Measurements from ENCODE around the gene TAS2R13. TPM values are rescaled to one million over a fixed set of nuclear protein-coding genes. Genes with fewer than 3 reads are reported as not detected.

Gene TAS2R13
- total RNA-seq, 1 experiment from 2014 or later: 0.63 TPM

DNA sequence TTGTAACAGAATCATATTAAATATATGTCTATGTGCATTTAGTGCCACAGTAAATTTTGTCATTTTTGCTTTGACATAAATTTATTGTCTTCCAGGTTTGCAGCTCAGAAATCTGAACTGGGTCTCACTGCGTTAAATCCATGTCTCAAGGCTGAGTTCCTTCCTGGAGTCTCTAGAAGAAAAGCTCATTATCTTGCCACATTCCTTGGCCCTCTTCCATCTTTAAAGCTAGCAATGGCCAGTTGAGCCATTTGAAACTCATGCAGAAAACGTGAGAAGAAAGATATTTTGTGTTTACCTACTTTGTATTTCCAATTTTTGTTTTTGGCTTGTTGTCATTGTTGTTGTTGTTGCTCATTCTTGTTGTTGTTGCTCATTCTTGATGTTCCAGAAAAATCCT, 36.0 kb downstream of the TAS2R13 start:
- no peak for DNase-seq (ENCODE audit: low read depth)

DNA sequence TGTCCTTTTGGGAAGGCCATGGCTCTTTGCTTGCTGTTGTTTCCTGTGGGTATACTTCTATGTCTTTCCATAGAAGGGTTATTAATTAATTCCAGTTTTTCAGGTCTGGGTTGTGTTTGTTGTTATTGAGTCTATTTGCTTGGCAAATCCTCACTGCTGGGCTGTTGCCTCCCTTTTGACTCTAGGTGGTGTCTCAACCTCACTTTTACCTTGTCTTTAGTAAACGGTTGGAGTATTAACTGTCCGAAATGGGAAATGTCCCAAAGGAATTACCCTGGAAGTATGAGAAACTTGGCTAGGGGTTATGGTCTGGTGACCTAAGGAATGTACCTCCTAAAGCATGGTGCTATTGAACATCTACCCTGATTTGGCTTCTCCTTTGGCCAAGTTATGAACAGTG, 42.0 kb downstream of the TAS2R13 start:
- DNase-seq (ENCODE audit: low read depth): no peak

DNA sequence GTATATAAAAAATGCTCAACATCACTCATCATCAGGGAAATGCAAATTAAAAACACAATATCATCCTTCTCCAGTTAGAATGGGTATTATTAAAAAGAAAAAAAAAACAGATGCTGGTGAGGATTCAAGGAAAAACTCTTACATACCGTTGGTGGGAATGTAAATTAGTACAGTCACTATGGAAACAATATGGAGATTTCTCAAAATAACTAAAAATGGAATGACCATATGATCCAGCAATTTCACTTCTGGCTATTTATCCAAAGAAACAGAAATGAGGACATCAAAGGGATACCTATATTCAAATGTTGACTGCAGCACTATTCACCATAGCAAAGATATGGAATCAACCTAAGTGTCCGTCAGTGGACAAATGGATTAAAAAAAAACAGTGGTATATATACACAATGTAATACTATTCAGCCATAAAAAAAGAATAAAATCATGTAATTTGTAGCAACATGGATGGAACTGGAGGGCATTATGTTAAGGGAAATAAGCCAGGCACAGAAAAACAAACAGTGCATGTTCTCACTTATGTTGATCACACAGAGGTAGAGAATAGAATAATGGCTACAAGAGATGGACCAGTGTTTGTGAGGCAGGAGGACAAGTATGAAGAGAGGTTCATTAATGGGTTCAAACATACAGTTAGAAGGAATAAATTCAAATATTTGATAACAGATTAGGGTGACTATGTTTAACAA, 45.7 kb downstream of the TAS2R13 start:
- no peak for DNase-seq (ENCODE audit: low read depth)

DNA sequence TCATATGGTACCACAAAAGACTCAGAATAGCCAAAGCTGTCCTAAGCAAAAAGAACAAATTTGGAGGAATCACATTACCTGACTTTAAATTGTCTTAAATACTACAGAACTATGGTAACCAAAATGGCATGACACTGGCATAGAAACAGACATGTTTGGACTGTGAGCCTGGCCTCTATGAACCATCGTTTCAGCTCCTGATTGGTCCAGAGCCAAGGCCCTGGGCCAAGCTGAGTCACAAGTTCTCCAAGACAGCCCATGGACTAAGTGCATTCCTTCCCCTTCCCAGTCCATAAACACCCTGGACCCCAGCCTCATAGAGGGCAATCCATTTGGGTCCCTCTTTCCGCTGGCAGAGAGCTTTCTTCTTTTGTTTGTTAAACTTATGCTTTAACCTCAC, 48.0 kb downstream of the TAS2R13 start:
- no peak for DNase-seq (ENCODE audit: low read depth)

Other genes with a start within 250 kb of the TAS2R13 start
- gene STYK1, start 235.5 kb downstream of the TAS2R13 start, total RNA-seq (2014; rRNA removed): 1.7 and 2.1 TPM in 2 replicates
- 137 and 159 TPM in 2 replicates for gene YBX3, start 186.2 kb downstream of the TAS2R13 start, total RNA-seq (2014; rRNA removed)
- 0.32 TPM in 1 of 2 replicates, not detected in the other for gene TAS2R7, start 106.9 kb downstream of the TAS2R13 start, total RNA-seq (2014; rRNA removed)
- not detected in 2 replicates for gene TAS2R8, start 102.3 kb downstream of the TAS2R13 start, total RNA-seq (2014; rRNA removed)
- 0.34 TPM in 1 of 2 replicates, not detected in the other for gene TAS2R9, start 99.4 kb downstream of the TAS2R13 start, total RNA-seq (2014; rRNA removed)
- 0.19 and 0.40 TPM in 2 replicates for gene TAS2R10, start 83.2 kb downstream of the TAS2R13 start, total RNA-seq (2014; rRNA removed)
- gene PRR4, start 60.1 kb downstream of the TAS2R13 start, total RNA-seq (2014; rRNA removed): 0.34 and 1.9 TPM in 2 replicates
- gene PRH1, start 25.3 kb downstream of the TAS2R13 start, total RNA-seq (2014; rRNA removed): 6.6 and 8.7 TPM in 2 replicates
- 1.0 TPM in 1 of 2 replicates, not detected in the other for gene PRH2, start 19.7 kb upstream of the TAS2R13 start, total RNA-seq (2014; rRNA removed)
- gene TAS2R14, start 29.7 kb upstream of the TAS2R13 start, total RNA-seq (2014; rRNA removed): 1.7 and 1.8 TPM in 2 replicates
- 0.58 and 0.75 TPM in 2 replicates for gene TAS2R50, start 77.3 kb upstream of the TAS2R13 start, total RNA-seq (2014; rRNA removed)
- gene TAS2R20, start 88.7 kb upstream of the TAS2R13 start, total RNA-seq (2014; rRNA removed): 0.51 and 0.75 TPM in 2 replicates
- 0.75 and 1.9 TPM in 2 replicates for gene TAS2R19, start 113.1 kb upstream of the TAS2R13 start, total RNA-seq (2014; rRNA removed)
- 1.4 and 1.5 TPM in 2 replicates for gene TAS2R31, start 121.8 kb upstream of the TAS2R13 start, total RNA-seq (2014; rRNA removed)
- 0.11 and 0.13 TPM in 2 replicates for gene TAS2R46, start 152.7 kb upstream of the TAS2R13 start, total RNA-seq (2014; rRNA removed)
- 0.19 and 0.52 TPM in 2 replicates for gene TAS2R43, start 182.8 kb upstream of the TAS2R13 start, total RNA-seq (2014; rRNA removed)
- gene TAS2R30, start 225.1 kb upstream of the TAS2R13 start, total RNA-seq (2014; rRNA removed): 0.32 and 0.57 TPM in 2 replicates

Data from LHCN-M2 (cell line).